ENCODE results near the gene CASQ1. TPM values are rescaled to one million over a fixed set of nuclear protein-coding genes. Genes with fewer than 3 reads are reported as not detected.

Gene CASQ1
- total and polyA plus RNA-seq, 9 of the 15 experiments (the other 6 are each of a cell fraction or from before 2014, with no cell fraction given) = not detected

DNA sequence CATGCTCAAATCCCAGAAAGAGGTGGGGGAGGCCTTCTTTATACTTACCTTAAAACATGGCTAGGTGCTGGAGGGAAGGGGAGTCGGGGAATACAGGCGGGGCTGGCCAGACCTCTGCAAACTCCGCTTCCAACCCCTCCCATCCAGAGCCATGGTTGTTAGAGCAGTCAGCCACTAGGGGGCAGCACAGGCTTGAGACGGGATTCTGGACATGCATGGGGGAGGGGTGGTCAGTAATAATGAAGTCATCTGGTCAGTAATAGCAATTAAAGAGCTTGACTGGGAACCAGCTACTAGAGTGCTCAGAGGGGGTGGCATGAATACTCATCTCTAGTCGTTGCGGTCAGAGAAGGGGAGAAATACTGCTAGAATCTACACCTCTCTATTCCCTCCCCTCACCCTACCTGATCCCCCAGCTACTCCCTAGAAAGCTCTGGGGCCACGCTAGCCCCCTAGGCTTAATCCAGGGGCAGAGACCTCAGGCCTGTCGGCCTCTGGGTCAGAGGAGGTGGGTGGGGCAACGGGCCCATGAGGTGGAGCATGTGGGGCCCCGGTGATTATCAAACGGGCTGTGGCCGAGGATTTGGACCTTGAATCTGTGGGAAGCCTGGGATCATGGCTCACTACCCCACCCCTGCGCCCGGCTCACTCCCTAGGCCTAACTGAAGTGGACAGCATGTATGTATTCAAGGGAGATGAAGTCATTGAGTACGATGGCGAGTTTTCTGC is 2.9 kb downstream of the CASQ1 start (continued):
- TF ChIP-seq, protein P1, sequence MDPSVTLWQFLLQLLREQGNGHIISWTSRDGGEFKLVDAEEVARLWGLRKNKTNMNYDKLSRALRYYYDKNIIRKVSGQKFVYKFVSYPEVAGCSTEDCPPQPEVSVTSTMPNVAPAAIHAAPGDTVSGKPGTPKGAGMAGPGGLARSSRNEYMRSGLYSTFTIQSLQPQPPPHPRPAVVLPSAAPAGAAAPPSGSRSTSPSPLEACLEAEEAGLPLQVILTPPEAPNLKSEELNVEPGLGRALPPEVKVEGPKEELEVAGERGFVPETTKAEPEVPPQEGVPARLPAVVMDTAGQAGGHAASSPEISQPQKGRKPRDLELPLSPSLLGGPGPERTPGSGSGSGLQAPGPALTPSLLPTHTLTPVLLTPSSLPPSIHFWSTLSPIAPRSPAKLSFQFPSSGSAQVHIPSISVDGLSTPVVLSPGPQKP (CRISPR knock-in tag; IDR thresholded peaks at IDR 0.05) = no peak
- TF ChIP-seq SRF (CRISPR knock-in tag; IDR thresholded peaks at IDR 0.05) (no peak), SPI1 (IDR thresholded peaks at IDR 0.05; ENCODE audit: borderline replicate concordance, low read depth, low read length) (no peak), SOX6 (IDR thresholded peaks at IDR 0.05) (no peak), TCF7 (IDR thresholded peaks at IDR 0.05; ENCODE audit: borderline replicate concordance) (no peak), RCOR1 (IDR thresholded peaks at IDR 0.05; ENCODE audit: borderline replicate concordance in 1 of 2, low read depth in 2 of 2, low read length in 2 of 2) (peak in 1 of 2 experiments; percentile 70; a peak in 2 of 4 replicates), NFXL1 (CRISPR knock-in tag; IDR thresholded peaks at IDR 0.05) (no peak), ZKSCAN8 (CRISPR knock-in tag; IDR thresholded peaks at IDR 0.05) (no peak), SREBF2 (CRISPR knock-in tag; IDR thresholded peaks at IDR 0.05) (no peak), LEF1 (IDR thresholded peaks at IDR 0.05) (no peak), DACH1 (IDR thresholded peaks at IDR 0.05; ENCODE audit: partially characterized antibody) (peak; percentile 82)
- TF ChIP-seq, protein P2, sequence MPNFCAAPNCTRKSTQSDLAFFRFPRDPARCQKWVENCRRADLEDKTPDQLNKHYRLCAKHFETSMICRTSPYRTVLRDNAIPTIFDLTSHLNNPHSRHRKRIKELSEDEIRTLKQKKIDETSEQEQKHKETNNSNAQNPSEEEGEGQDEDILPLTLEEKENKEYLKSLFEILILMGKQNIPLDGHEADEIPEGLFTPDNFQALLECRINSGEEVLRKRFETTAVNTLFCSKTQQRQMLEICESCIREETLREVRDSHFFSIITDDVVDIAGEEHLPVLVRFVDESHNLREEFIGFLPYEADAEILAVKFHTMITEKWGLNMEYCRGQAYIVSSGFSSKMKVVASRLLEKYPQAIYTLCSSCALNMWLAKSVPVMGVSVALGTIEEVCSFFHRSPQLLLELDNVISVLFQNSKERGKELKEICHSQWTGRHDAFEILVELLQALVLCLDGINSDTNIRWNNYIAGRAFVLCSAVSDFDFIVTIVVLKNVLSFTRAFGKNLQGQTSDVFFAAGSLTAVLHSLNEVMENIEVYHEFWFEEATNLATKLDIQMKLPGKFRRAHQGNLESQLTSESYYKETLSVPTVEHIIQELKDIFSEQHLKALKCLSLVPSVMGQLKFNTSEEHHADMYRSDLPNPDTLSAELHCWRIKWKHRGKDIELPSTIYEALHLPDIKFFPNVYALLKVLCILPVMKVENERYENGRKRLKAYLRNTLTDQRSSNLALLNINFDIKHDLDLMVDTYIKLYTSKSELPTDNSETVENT (CRISPR knock-in tag; IDR thresholded peaks at IDR 0.05) = 0 out of 2 replicates have a peak, but pooled peaks have one; percentile 5
- TF ChIP-seq, protein P3, sequence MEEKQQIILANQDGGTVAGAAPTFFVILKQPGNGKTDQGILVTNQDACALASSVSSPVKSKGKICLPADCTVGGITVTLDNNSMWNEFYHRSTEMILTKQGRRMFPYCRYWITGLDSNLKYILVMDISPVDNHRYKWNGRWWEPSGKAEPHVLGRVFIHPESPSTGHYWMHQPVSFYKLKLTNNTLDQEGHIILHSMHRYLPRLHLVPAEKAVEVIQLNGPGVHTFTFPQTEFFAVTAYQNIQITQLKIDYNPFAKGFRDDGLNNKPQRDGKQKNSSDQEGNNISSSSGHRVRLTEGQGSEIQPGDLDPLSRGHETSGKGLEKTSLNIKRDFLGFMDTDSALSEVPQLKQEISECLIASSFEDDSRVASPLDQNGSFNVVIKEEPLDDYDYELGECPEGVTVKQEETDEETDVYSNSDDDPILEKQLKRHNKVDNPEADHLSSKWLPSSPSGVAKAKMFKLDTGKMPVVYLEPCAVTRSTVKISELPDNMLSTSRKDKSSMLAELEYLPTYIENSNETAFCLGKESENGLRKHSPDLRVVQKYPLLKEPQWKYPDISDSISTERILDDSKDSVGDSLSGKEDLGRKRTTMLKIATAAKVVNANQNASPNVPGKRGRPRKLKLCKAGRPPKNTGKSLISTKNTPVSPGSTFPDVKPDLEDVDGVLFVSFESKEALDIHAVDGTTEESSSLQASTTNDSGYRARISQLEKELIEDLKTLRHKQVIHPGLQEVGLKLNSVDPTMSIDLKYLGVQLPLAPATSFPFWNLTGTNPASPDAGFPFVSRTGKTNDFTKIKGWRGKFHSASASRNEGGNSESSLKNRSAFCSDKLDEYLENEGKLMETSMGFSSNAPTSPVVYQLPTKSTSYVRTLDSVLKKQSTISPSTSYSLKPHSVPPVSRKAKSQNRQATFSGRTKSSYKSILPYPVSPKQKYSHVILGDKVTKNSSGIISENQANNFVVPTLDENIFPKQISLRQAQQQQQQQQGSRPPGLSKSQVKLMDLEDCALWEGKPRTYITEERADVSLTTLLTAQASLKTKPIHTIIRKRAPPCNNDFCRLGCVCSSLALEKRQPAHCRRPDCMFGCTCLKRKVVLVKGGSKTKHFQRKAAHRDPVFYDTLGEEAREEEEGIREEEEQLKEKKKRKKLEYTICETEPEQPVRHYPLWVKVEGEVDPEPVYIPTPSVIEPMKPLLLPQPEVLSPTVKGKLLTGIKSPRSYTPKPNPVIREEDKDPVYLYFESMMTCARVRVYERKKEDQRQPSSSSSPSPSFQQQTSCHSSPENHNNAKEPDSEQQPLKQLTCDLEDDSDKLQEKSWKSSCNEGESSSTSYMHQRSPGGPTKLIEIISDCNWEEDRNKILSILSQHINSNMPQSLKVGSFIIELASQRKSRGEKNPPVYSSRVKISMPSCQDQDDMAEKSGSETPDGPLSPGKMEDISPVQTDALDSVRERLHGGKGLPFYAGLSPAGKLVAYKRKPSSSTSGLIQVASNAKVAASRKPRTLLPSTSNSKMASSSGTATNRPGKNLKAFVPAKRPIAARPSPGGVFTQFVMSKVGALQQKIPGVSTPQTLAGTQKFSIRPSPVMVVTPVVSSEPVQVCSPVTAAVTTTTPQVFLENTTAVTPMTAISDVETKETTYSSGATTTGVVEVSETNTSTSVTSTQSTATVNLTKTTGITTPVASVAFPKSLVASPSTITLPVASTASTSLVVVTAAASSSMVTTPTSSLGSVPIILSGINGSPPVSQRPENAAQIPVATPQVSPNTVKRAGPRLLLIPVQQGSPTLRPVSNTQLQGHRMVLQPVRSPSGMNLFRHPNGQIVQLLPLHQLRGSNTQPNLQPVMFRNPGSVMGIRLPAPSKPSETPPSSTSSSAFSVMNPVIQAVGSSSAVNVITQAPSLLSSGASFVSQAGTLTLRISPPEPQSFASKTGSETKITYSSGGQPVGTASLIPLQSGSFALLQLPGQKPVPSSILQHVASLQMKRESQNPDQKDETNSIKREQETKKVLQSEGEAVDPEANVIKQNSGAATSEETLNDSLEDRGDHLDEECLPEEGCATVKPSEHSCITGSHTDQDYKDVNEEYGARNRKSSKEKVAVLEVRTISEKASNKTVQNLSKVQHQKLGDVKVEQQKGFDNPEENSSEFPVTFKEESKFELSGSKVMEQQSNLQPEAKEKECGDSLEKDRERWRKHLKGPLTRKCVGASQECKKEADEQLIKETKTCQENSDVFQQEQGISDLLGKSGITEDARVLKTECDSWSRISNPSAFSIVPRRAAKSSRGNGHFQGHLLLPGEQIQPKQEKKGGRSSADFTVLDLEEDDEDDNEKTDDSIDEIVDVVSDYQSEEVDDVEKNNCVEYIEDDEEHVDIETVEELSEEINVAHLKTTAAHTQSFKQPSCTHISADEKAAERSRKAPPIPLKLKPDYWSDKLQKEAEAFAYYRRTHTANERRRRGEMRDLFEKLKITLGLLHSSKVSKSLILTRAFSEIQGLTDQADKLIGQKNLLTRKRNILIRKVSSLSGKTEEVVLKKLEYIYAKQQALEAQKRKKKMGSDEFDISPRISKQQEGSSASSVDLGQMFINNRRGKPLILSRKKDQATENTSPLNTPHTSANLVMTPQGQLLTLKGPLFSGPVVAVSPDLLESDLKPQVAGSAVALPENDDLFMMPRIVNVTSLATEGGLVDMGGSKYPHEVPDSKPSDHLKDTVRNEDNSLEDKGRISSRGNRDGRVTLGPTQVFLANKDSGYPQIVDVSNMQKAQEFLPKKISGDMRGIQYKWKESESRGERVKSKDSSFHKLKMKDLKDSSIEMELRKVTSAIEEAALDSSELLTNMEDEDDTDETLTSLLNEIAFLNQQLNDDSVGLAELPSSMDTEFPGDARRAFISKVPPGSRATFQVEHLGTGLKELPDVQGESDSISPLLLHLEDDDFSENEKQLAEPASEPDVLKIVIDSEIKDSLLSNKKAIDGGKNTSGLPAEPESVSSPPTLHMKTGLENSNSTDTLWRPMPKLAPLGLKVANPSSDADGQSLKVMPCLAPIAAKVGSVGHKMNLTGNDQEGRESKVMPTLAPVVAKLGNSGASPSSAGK (IDR thresholded peaks at IDR 0.05) = no peak

All from K562 (cell line).